Tracheal epithelial cell (primary cell): Measurements from ENCODE around the gene DMBX1. TPM values are rescaled to one million over a fixed set of nuclear protein-coding genes. Genes with fewer than 3 reads are reported as not detected.

Source experiments
- total RNA-seq: library from RNA; depleted of rRNA; stranded (reverse); fragments of >200 nt; gene quantifications from 2 replicates; pipeline ENCODE4 v1.2.1, GENCODE V29; 2014

Gene DMBX1
- not detected in 2 replicates for total RNA-seq

DNA sequence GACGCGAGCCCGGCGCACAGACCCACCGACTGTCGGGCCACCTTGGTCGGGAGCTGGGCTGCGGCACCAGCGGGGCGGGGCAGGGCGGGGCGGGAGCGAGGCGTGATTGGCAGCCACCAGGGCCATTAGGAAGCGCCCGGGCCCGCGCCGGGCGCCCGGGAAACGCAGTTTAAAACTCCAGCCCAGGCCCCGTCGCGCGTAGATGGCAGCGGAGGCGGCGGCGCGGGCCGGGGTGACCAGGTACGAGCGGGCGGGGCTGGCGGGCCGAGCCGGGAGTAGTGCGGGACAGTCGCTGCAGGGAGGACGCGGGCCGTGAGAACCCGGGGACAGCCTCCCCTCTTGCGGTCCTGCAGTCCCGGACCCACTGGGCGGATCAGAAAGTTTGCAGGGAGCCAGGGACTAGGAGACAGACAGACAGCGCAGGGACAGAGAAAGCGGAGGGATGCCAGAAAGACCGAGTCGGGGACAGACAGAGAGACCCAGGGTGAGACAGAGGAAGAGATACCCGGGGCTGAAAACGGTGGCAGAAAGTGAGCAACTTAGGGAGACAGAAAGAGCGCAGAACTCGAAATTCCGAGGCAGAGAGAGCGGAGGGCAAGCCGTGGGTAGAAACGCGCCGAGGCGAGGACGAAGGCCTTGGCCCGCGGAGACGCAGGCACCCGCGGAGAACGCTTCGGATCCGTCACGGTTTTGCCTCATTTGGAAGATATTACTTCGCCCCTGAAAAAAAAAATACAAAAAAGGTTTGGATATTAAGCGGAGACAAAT, at the start of gene DMBX1:
TSS of gene DMBX1 (plus strand) at position 199 of the 768 bp plus-strand sequence. CDS start 17,175 bp downstream, outside the sequence.

Other genes with a start within 250 kb of the DMBX1 start
- gene RAD54L, start 242.1 kb upstream of the DMBX1 start, total RNA-seq, result 0.96 and 1.7 TPM in 2 replicates
- gene LRRC41, start 186.2 kb upstream of the DMBX1 start, total RNA-seq, result 103 and 117 TPM in 2 replicates
- gene UQCRH, start 186.1 kb upstream of the DMBX1 start, total RNA-seq, result 504 and 586 TPM in 2 replicates
- 11.5 and 12.0 TPM in 2 replicates for gene NSUN4, start 149.0 kb upstream of the DMBX1 start, total RNA-seq
- 6.6 and 13.3 TPM in 2 replicates for gene FAAH, start 95.5 kb upstream of the DMBX1 start, total RNA-seq
- gene KNCN, start 61.8 kb downstream of the DMBX1 start, total RNA-seq, result not detected in 2 replicates
- gene MKNK1, start 114.4 kb downstream of the DMBX1 start, total RNA-seq, result 8.1 and 10.4 TPM in 2 replicates
- 6.5 and 7.2 TPM in 2 replicates for gene MOB3C, start 127.0 kb downstream of the DMBX1 start, total RNA-seq
- 34.2 and 39.9 TPM in 2 replicates for gene ATPAF1, start 178.5 kb downstream of the DMBX1 start, total RNA-seq
- not detected in 2 replicates for gene TEX38, start 182.0 kb downstream of the DMBX1 start, total RNA-seq
- 40.7 and 71.2 TPM in 2 replicates for gene EFCAB14, start 229.3 kb downstream of the DMBX1 start, total RNA-seq